BLaER1 (cell line): Measurements from ENCODE around the gene SLC25A22.

Source experiments
- H3K27ac ChIP-seq: shearing (Covaris generic); formaldehyde crosslinking; 2 replicates; pipeline ENCODE4 v1.8.1; 2022
- H3K27me3 ChIP-seq: shearing (Covaris generic); formaldehyde crosslinking; 2 replicates; pipeline ENCODE4 v1.8.1; 2022
- H3K36me3 ChIP-seq: shearing (Covaris generic); formaldehyde crosslinking; 2 replicates; pipeline ENCODE4 v1.8.1; 2022
- H3K4me1 ChIP-seq: shearing (Covaris generic); formaldehyde crosslinking; 2 replicates; pipeline ENCODE4 v1.8.1; 2022
- H3K4me2 ChIP-seq: shearing (Covaris generic); formaldehyde crosslinking; 2 replicates; pipeline ENCODE4 v1.8.1; 2022
- H3K4me3 ChIP-seq: shearing (Covaris generic); formaldehyde crosslinking; 2 replicates; pipeline ENCODE4 v1.8.1; 2022
- H3K9ac ChIP-seq: shearing (Covaris generic); formaldehyde crosslinking; 2 replicates; pipeline ENCODE4 v1.8.1; 2022
- H3K9me3 ChIP-seq: shearing (Covaris generic); formaldehyde crosslinking; 2 replicates; pipeline ENCODE4 v1.8.1; 2022
- H4K20me1 ChIP-seq: shearing (Covaris generic); formaldehyde crosslinking; 2 replicates; pipeline ENCODE4 v1.8.1; 2022
- Cebpa-rat ChIP-seq: shearing (Covaris generic); IDR thresholded peaks from 2 replicates; pipeline ENCODE4 v1.8.1; 2022

The SLC25A22 gene

GRCh38 chr11:828506-829175, 30.6 kb upstream of the SLC25A22 start:
- H3K4me1 ChIP-seq, result peaks cover 89% of the 10 kb centered on the region
- H3K9ac ChIP-seq, result peak overlapping the region; percentile 15; the same call in 1 of the 2 replicates
- peak overlapping the region; percentile 100 for H3K4me2 ChIP-seq
- H4K20me1 ChIP-seq, result peaks cover 93% of the 10 kb centered on the region
- peak overlapping the region; percentile 64 for H3K4me3 ChIP-seq
- H3K27ac ChIP-seq, result no peak overlapping the region
- no peaks in the 10 kb centered on the region for H3K9me3 ChIP-seq
- peaks cover 85% of the 10 kb centered on the region for H3K27me3 ChIP-seq
- no peak for TF ChIP-seq Cebpa-rat
- H3K36me3 ChIP-seq, result peaks cover 22% of the 10 kb centered on the region

GRCh38 chr11:827897-828192, 29.8 kb upstream of the SLC25A22 start, which contains the start of gene CRACR2B:
Gene CRACR2B (plus strand): TSS chr11:827919. CDS start chr11:828608, 689 bp downstream.
- peak within 1 kb of the TSS; percentile 50; the same call in 1 of the 2 replicates for H3K9ac ChIP-seq
- peak within 1 kb of the TSS; percentile 9; the same call in 1 of the 2 replicates for H3K27ac ChIP-seq
- peak within 1 kb of the TSS; percentile 69 for H3K4me3 ChIP-seq
- H3K36me3 ChIP-seq, result peaks cover 30% of the 10 kb centered on the region
- H3K4me1 ChIP-seq, result peaks cover 85% of the 10 kb centered on the region
- no peaks in the 10 kb centered on the region for H3K9me3 ChIP-seq
- peaks cover 81% of the 10 kb centered on the region for H3K27me3 ChIP-seq
- no peak for TF ChIP-seq Cebpa-rat
- H4K20me1 ChIP-seq, result peaks cover 97% of the 10 kb centered on the region
- peak within 1 kb of the TSS; percentile 100 for H3K4me2 ChIP-seq

GRCh38 chr11:827146-827896, 29.2 kb upstream of the SLC25A22 start:
- peaks cover 35% of the 10 kb centered on the region for H3K36me3 ChIP-seq
- peak; percentile 45 for TF ChIP-seq Cebpa-rat
- peaks cover 85% of the 10 kb centered on the region for H3K4me1 ChIP-seq
- H4K20me1 ChIP-seq, result peaks cover 100% of the 10 kb centered on the region
- peak overlapping the region; percentile 69 for H3K4me3 ChIP-seq
- peak overlapping the region; percentile 9; the same call in 1 of the 2 replicates for H3K27ac ChIP-seq
- H3K9me3 ChIP-seq, result no peaks in the 10 kb centered on the region
- H3K4me2 ChIP-seq, result peak overlapping the region; percentile 100
- H3K27me3 ChIP-seq, result peaks cover 77% of the 10 kb centered on the region
- H3K9ac ChIP-seq, result peak overlapping the region; percentile 50; the same call in 1 of the 2 replicates

- Histone ChIP-seq H3K4me2 (peak overlapping the region; percentile 100), H3K4me1 (peaks cover 85% of the 10 kb centered on the region), H3K9ac (peak overlapping the region; percentile 50; the same call in 1 of the 2 replicates), H3K9me3 (no peaks in the 10 kb centered on the region), H3K36me3 (peaks cover 36% of the 10 kb centered on the region), H3K4me3 (peak overlapping the region; percentile 69), H4K20me1 (peaks cover 100% of the 10 kb centered on the region), H3K27ac (no peak overlapping the region; the same call in 1 of the 2 replicates), H3K27me3 (peaks cover 72% of the 10 kb centered on the region)
- TF ChIP-seq Cebpa-rat, result peak; percentile 75
Observed at GRCh38 chr11:826836-827145, 28.7 kb upstream of the SLC25A22 start.

GRCh38 chr11:826227-826621, 28.1 kb upstream of the SLC25A22 start:
- Histone ChIP-seq H3K4me3 (peak overlapping the region; percentile 69), H3K36me3 (peaks cover 36% of the 10 kb centered on the region), H3K9me3 (no peaks in the 10 kb centered on the region), H3K27me3 (peaks cover 66% of the 10 kb centered on the region), H3K27ac (no peak overlapping the region; the same call in 1 of the 2 replicates), H3K9ac (peak overlapping the region; percentile 50; the same call in 1 of the 2 replicates), H3K4me1 (peaks cover 85% of the 10 kb centered on the region), H3K4me2 (peak overlapping the region; percentile 100), H4K20me1 (peaks cover 100% of the 10 kb centered on the region)
- no peak for TF ChIP-seq Cebpa-rat

GRCh38 chr11:825366-826226, 27.5 kb upstream of the SLC25A22 start:
- Histone ChIP-seq H3K4me3 (no peak overlapping the region; the same call in 1 of the 2 replicates), H3K36me3 (peaks cover 36% of the 10 kb centered on the region), H3K4me2 (peak overlapping the region; percentile 100), H3K4me1 (peaks cover 85% of the 10 kb centered on the region), H4K20me1 (peaks cover 100% of the 10 kb centered on the region), H3K27ac (no peak overlapping the region), H3K27me3 (peaks cover 60% of the 10 kb centered on the region), H3K9ac (no peak overlapping the region), H3K9me3 (no peaks in the 10 kb centered on the region)
- TF ChIP-seq Cebpa-rat, result no peak

DNA sequence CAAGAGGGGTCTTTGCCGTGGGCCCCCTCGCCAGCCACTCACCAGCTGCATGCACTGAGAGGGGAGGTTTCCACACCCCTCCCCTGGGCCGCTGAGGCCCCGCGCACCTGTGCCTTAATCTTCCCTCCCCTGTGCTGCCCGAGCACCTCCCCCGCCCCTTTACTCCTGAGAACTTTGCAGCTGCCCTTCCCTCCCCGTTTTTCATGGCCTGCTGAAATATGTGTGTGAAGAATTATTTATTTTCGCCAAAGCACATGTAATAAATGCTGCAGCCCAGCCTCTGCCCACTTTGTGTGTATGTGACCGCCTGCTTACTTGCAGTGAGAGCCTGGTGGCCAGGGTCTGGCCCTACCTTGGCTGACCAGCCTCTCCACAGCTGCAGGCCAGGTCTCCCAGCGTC, 26.9 kb upstream of the SLC25A22 start:
- H3K4me1 ChIP-seq, result peaks cover 83% of the 10 kb centered on the region
- H3K4me2 ChIP-seq, result peak overlapping the region; percentile 100; the same call in 1 of the 2 replicates
- no peak for TF ChIP-seq Cebpa-rat

GRCh38 chr11:824292-824880, 26.3 kb upstream of the SLC25A22 start:
- Histone ChIP-seq H4K20me1 (peaks cover 96% of the 10 kb centered on the region), H3K4me2 (no peak overlapping the region), H3K9ac (no peak overlapping the region), H3K36me3 (peaks cover 36% of the 10 kb centered on the region), H3K4me3 (no peak overlapping the region), H3K27ac (no peak overlapping the region), H3K9me3 (no peaks in the 10 kb centered on the region), H3K4me1 (peaks cover 78% of the 10 kb centered on the region), H3K27me3 (peaks cover 48% of the 10 kb centered on the region)
- TF ChIP-seq Cebpa-rat, result no peak

More for the DNA sequence above, 26.9 kb upstream of the SLC25A22 start:
- H3K4me3 ChIP-seq, result no peak overlapping the region
- no peaks in the 10 kb centered on the region for H3K9me3 ChIP-seq
- H3K27me3 ChIP-seq, result peaks cover 53% of the 10 kb centered on the region
- peaks cover 36% of the 10 kb centered on the region for H3K36me3 ChIP-seq
- no peak overlapping the region for H3K9ac ChIP-seq
- no peak overlapping the region for H3K27ac ChIP-seq
- H4K20me1 ChIP-seq, result peaks cover 100% of the 10 kb centered on the region
